GM12892 (cell line): ENCODE data around the gene SLC1A4.

Source experiments
- POLR2A ChIP-seq: IDR thresholded peaks from 2 replicates; pipeline ENCODE4 v1.6.1; 2011; ENCODE audit warnings: low read depth, low read length, control low read depth
- POLR2AphosphoS5 ChIP-seq: IDR thresholded peaks from 2 replicates; pipeline ENCODE4 v1.6.1; 2011; ENCODE audit warnings: low read depth, low read length, control low read depth

- no peak for TF ChIP-seq POLR2AphosphoS5
- TF ChIP-seq POLR2A, result no peak
Observed at GRCh38 chr2:65043001-65043400, 53.8 kb downstream of the SLC1A4 start.
